Neural cell (in vitro differentiated cells): ENCODE data around the gene RAD51B. TPM values are rescaled to one million over a fixed set of nuclear protein-coding genes. Genes with fewer than 3 reads are reported as not detected.

ENCODE experiments used
- H2AFZ ChIP-seq: fragments of 200-600, 300-800 bp; sonication (generic), shearing (Covaris generic); 2 replicates; pipeline ENCODE4 v1.6.0; 2014; ENCODE audit warnings: low read depth, mild to moderate bottlenecking, antibody characterized with exemption, low read length, moderate library complexity
- H3F3A ChIP-seq: fragments of 200-600 bp; shearing (Covaris generic); 2 replicates; pipeline ENCODE4 v1.6.1; 2016; ENCODE audit warnings: mild to moderate bottlenecking, moderate library complexity, mixed read lengths, antibody characterized with exemption, low read length; ENCODE audit not compliant: insufficient read depth, poor library complexity, severe bottlenecking
- H3K27ac ChIP-seq: fragments of 200-600, 300-800 bp; sonication (generic), shearing (Covaris generic); 2 replicates; pipeline ENCODE4 v1.5.1; 2014; ENCODE audit warnings: mild to moderate bottlenecking, low read length, moderate library complexity
- H3K27me3 ChIP-seq: fragments of 300-800, 200-600 bp; sonication (generic), shearing (Covaris generic); 2 replicates; pipeline ENCODE4 v1.6.0; 2014; ENCODE audit warnings: mild to moderate bottlenecking, low read depth, low read length, moderate library complexity; ENCODE audit not compliant: insufficient read depth
- H3K36me3 ChIP-seq: fragments of 300-800, 200-600 bp; sonication (generic), shearing (Covaris generic); 2 replicates; pipeline ENCODE4 v1.5.1; 2014; ENCODE audit warnings: mild to moderate bottlenecking, antibody characterized with exemption, low read length, moderate library complexity; ENCODE audit not compliant: insufficient read depth
- H3K4me2 ChIP-seq: fragments of 300-800, 200-600 bp; sonication (generic), shearing (Covaris generic); 2 replicates; pipeline ENCODE4 v1.6.0; 2014; ENCODE audit warnings: mild to moderate bottlenecking, low read length
- H3K4me3 ChIP-seq: fragments of 300-800, 200-600 bp; sonication (generic), shearing (Covaris generic); 2 replicates; pipeline ENCODE4 v1.5.1; 2014; ENCODE audit warnings: mild to moderate bottlenecking, low read length, moderate library complexity
- H3K79me2 ChIP-seq: fragments of 200-600 bp; shearing (Covaris generic); replicated peaks from 2 replicates; pipeline ENCODE4 v1.6.0; 2014; ENCODE audit warnings: mild to moderate bottlenecking, low read length, moderate library complexity; ENCODE audit not compliant: insufficient read depth
- H3K9ac ChIP-seq: fragments of 300-800, 200-600 bp; sonication (generic), shearing (Covaris generic); 2 replicates; pipeline ENCODE4 v1.6.1; 2016; ENCODE audit warnings: mild to moderate bottlenecking, low read length, mixed read lengths
- H3K9me2 ChIP-seq: fragments of 200-600 bp; shearing (Covaris generic); 2 replicates; pipeline ENCODE4 v1.6.1; 2016; ENCODE audit warnings: mild to moderate bottlenecking, low read length, mixed read lengths; ENCODE audit not compliant: insufficient read depth
- H3K9me3 ChIP-seq: fragments of 200-600, 300-800 bp; sonication (generic), shearing (Covaris generic); 2 replicates; pipeline ENCODE4 v1.6.1; 2016; ENCODE audit warnings: mild to moderate bottlenecking, mixed run types, low read length, moderate library complexity, mixed read lengths
- H4K20me1 ChIP-seq: fragments of 200-600 bp; shearing (Covaris generic); 2 replicates; pipeline ENCODE4 v1.6.1; 2016; ENCODE audit warnings: mild to moderate bottlenecking, mixed run types; ENCODE audit not compliant: insufficient read depth
- CTCF ChIP-seq: fragments of 450-650 bp; IDR thresholded peaks from 2 replicates; pipeline ENCODE4 v1.5.1; 2014; ENCODE audit warnings: antibody characterized with exemption, mild to moderate bottlenecking, moderate library complexity; ENCODE audit not compliant: poor library complexity, severe bottlenecking
- EP300 ChIP-seq: fragments of 450-650 bp; conservative IDR thresholded peaks from 2 replicates; pipeline ENCODE4 v1.6.1; 2014; ENCODE audit warnings: antibody characterized with exemption, mild to moderate bottlenecking, moderate library complexity; ENCODE audit not compliant: poor library complexity, severe bottlenecking
- EZH2 ChIP-seq: fragments of 200-600, 300-800 bp; shearing (Covaris generic), sonication (generic); IDR thresholded peaks from 2 replicates; pipeline ENCODE4 v1.6.1; 2014; ENCODE audit warnings: antibody characterized with exemption, low read length, borderline replicate concordance, mild to moderate bottlenecking; ENCODE audit not compliant: insufficient read depth, poor library complexity, severe bottlenecking
- MXI1 ChIP-seq: fragments of 450-650 bp; conservative IDR thresholded peaks from 2 replicates; pipeline ENCODE4 v1.6.1; 2014; ENCODE audit warnings: antibody characterized with exemption, mild to moderate bottlenecking; ENCODE audit not compliant: poor library complexity, severe bottlenecking
- POLR2AphosphoS5 ChIP-seq: IDR thresholded peaks from 2 replicates; pipeline ENCODE4 v1.6.1; 2012
- RAD21 ChIP-seq: fragments of 450-650 bp; conservative IDR thresholded peaks from 2 replicates; pipeline ENCODE4 v1.6.1; 2014; ENCODE audit warnings: antibody characterized with exemption, mild to moderate bottlenecking, moderate library complexity
- REST ChIP-seq: IDR thresholded peaks from 2 replicates; pipeline ENCODE4 v1.6.1; 2012; ENCODE audit warnings: borderline replicate concordance
- SMC3 ChIP-seq: fragments of 450-650 bp; conservative IDR thresholded peaks from 2 replicates; pipeline ENCODE4 v1.6.1; 2014; ENCODE audit warnings: antibody characterized with exemption, mild to moderate bottlenecking, moderate library complexity; ENCODE audit not compliant: poor library complexity
- TAF1 ChIP-seq: IDR thresholded peaks from 2 replicates; pipeline ENCODE4 v1.6.1; 2012; ENCODE audit warnings: low read depth
- polyA plus RNA-seq: library from polyadenylated mRNA; depleted of rRNA; stranded (reverse); fragments of >200 nt; gene quantifications from 2 replicates; pipeline ENCODE4 v1.2.3, GENCODE V29; 2014

The RAD51B gene
- polyA plus RNA-seq, 1 donor from 2014 or later = 3.1 TPM

GRCh38 chr14:68722968-68723566 is 903.5 kb downstream of the RAD51B start:
- no peaks in the 10 kb centered on the region for H3K36me3 ChIP-seq
- no peaks in the 10 kb centered on the region for H3K79me2 ChIP-seq
- no peaks in the 10 kb centered on the region for H3K9me3 ChIP-seq
- TF ChIP-seq RAD21 (no peak), EP300 (no peak), MXI1 (no peak), CTCF (no peak), POLR2AphosphoS5 (no peak), SMC3 (no peak), TAF1 (no peak), EZH2 (no peak), REST (no peak)
- no peaks in the 10 kb centered on the region for H3F3A ChIP-seq
- H3K9ac ChIP-seq = no peak overlapping the region
- no peak overlapping the region for H3K4me2 ChIP-seq
- H3K27me3 ChIP-seq = no peaks in the 10 kb centered on the region
- no peak overlapping the region for H2AFZ ChIP-seq
- H3K9me2 ChIP-seq = no peaks in the 10 kb centered on the region
- H3K4me3 ChIP-seq = no peak overlapping the region
- H3K27ac ChIP-seq = no peak overlapping the region
- no peaks in the 10 kb centered on the region for H4K20me1 ChIP-seq

GRCh38 chr14:68723808-68724268 is 904.3 kb downstream of the RAD51B start:
- Histone ChIP-seq H3F3A (no peaks in the 10 kb centered on the region), H3K79me2 (no peaks in the 10 kb centered on the region), H4K20me1 (no peaks in the 10 kb centered on the region), H3K27ac (no peak overlapping the region), H3K9me3 (no peaks in the 10 kb centered on the region), H2AFZ (no peak overlapping the region), H3K27me3 (no peaks in the 10 kb centered on the region), H3K4me2 (no peak overlapping the region), H3K9ac (no peak overlapping the region), H3K9me2 (no peaks in the 10 kb centered on the region), H3K36me3 (no peaks in the 10 kb centered on the region), H3K4me3 (no peak overlapping the region)
- TF ChIP-seq SMC3 (no peak), CTCF (no peak), REST (no peak), TAF1 (no peak), EP300 (no peak), MXI1 (no peak), POLR2AphosphoS5 (no peak), RAD21 (no peak), EZH2 (no peak)
